ENCODE data around the gene S1PR4.

GRCh38 chr19:3146677-3147100 is 31.9 kb upstream of the S1PR4 start:
- TF ChIP-seq CTCF (conservative IDR thresholded peaks at IDR 0.05; ENCODE audit: low read depth in 2 of 2) (peak; percentile 72 to 84), ZNF331 (CRISPR knock-in tag; IDR thresholded peaks at IDR 0.05; ENCODE audit: low read depth) (no peak), EZH2 (IDR thresholded peaks at IDR 0.05; ENCODE audit: low read depth, unreplicated experiment) (no peak), REST (IDR thresholded peaks at IDR 0.05; ENCODE audit: unreplicated experiment) (no peak), CREB1 (CRISPR knock-in tag; IDR thresholded peaks at IDR 0.05; ENCODE audit: low read depth) (no peak), POLR2AphosphoS5 (IDR thresholded peaks at IDR 0.05; ENCODE audit: low read depth) (no peak), EZH2phosphoT487 (IDR thresholded peaks at IDR 0.05; ENCODE audit: unreplicated experiment) (no peak), JUNB (IDR thresholded peaks at IDR 0.05; ENCODE audit: unreplicated experiment) (no peak), ZNF114 (CRISPR knock-in tag; IDR thresholded peaks at IDR 0.05) (no peak), NANOG (IDR thresholded peaks at IDR 0.05; ENCODE audit: borderline replicate concordance) (no peak), STAT1 (IDR thresholded peaks at IDR 0.05; ENCODE audit: unreplicated experiment) (no peak)

Measured in GM23338 (cell line).